IPS DF 4.7 (cell line): ENCODE measurements around the gene EPB41L4B.

Experiments
- DNase-seq: peaks from one replicate; pipeline ENCODE4 v3.0.0-alpha.2; 2013; ENCODE audit warnings: low spot score; ENCODE audit errors: extremely low read depth

The EPB41L4B gene

DNA sequence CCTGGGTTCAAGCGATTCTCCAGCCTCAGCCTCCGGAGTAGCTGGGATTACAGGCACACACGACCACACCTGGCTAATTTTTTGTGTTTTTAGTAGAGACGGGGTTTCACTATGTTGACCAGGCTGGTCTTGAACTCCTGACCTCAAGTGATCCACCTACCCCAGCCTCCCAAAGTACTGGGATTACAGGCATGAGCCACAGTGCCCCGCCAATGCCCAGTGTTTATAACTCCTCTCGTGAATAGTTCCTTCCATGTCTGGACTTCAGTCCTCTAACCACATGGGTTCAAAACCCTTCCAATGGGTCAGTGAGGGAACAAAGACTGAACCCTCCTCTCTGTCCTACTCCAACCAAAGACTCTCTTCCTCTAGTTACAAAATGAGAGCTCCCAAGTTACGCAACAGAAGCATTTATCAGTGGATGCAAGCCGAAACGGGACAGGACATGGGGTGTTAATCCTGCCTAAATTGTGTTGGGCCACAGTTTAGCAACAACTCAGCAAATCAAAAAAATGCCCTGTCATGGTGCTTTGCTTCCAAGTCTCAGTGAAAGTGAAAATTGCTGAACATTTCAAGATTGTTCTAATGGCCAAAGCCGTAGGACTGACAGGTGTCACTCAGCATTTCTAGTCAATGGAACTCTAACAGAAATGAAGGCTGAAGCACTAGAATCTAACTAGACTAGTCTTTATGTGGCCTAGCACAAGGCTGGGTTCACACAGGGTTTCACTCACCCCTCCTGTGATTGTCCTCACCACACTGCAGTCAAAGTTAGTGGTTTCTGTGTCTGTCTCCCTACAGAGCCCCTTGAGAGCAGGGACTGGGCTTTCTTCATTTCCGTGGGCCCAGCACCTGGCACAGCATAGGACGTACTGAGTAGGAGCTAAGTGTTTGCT, 197.9 kb downstream of the EPB41L4B start:
- no peak for DNase-seq
